NT2/D1 (cell line): ENCODE data around the gene RBM8A.
"Not testable (repeated sequence)": the region's sequence is repeated elsewhere in the genome, so short reads cannot be mapped to it uniquely, and the experiment has no call there.

Experiments
- DNase-seq: peaks from one replicate; pipeline ENCODE4 v3.0.0-alpha.2; 2011; ENCODE audit warnings: low read depth, low spot score
- H3K27me3 ChIP-seq: 2 replicates; pipeline ENCODE4 v1.6.0; 2011; ENCODE audit warnings: mild to moderate bottlenecking; ENCODE audit not compliant: insufficient read length, insufficient read depth
- H3K36me3 ChIP-seq: 2 replicates; pipeline ENCODE4 v1.6.1; 2011; ENCODE audit warnings: mild to moderate bottlenecking, low read length, mixed read lengths; ENCODE audit not compliant: insufficient read depth, insufficient read length
- H3K4me1 ChIP-seq: 2 replicates; pipeline ENCODE4 v1.5.1; 2011; ENCODE audit not compliant: insufficient read depth, insufficient read length
- H3K4me3 ChIP-seq: 2 replicates; pipeline ENCODE4 v1.5.1; 2011; ENCODE audit warnings: low read depth; ENCODE audit not compliant: insufficient read length
- H3K9ac ChIP-seq: 2 replicates; pipeline ENCODE4 v1.6.0; 2011; ENCODE audit warnings: low read depth; ENCODE audit not compliant: insufficient read length
- H3K9me3 ChIP-seq: 2 replicates; pipeline ENCODE4 v1.5.1; 2011; ENCODE audit warnings: mild to moderate bottlenecking, low read length; ENCODE audit not compliant: insufficient read depth
- SUZ12 ChIP-seq: IDR thresholded peaks from 2 replicates; pipeline ENCODE4 v1.6.1; 2011; ENCODE audit not compliant: insufficient read length, insufficient read depth; ENCODE audit errors: extremely low read depth
- YY1 ChIP-seq: IDR thresholded peaks from 2 replicates; pipeline ENCODE4 v1.6.1; 2011; ENCODE audit not compliant: insufficient read length, insufficient read depth
- ZNF274 ChIP-seq: IDR thresholded peaks from 2 replicates; pipeline ENCODE4 v1.6.1; 2011; ENCODE audit warnings: mild to moderate bottlenecking, low read depth, low read length

RBM8A gene

DNA sequence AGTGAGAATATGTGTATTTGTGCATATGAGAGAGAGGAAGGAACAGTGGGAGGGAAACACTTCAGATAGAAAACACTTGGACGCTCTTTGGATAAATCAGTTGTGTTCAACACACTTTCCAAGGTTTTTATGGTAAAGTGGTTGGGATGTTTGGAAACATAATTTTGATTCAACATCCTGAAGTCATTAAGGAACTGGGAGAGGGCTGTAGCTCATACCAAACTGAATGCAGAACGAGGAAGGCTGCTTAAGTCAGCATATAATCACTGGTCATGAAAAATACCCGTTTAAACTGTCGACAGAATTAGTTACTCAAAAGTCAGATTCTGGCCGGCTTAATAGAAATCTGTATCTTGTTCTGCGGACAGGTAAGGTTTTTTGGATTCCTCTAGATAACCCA is 15.6 kb upstream of the RBM8A start:
- H3K4me3 ChIP-seq = no peak overlapping the region
- no peaks in the 10 kb centered on the region for H3K9me3 ChIP-seq
- no peaks in the 10 kb centered on the region for H3K36me3 ChIP-seq
- no peak for DNase-seq
- H3K9ac ChIP-seq = no peak overlapping the region
- no peaks in the 10 kb centered on the region for H3K27me3 ChIP-seq
- TF ChIP-seq YY1 (no peak), SUZ12 (no peak), ZNF274 (no peak)
- H3K4me1 ChIP-seq = no peaks in the 10 kb centered on the region

DNA sequence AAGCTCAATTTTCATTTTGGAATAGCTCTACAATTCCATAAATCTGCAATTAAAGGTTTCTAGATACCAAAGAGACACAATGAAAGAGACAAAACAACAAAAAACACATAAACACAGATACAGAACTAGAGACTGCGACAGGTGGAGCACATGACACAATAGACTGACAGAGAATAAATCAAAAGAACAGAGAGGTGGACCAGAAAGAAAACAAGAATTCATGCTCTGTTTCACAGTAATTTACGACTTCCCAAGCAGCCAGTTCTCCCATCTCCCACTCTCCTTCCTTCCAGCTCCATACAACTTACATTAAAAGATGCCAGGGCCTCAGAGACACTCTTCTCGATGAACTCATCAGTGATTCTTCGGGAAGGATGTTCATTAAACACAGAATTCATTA is 15.1 kb upstream of the RBM8A start:
- Histone ChIP-seq H3K27me3 (no peaks in the 10 kb centered on the region), H3K4me1 (no peaks in the 10 kb centered on the region), H3K36me3 (no peaks in the 10 kb centered on the region), H3K9ac (no peak overlapping the region), H3K9me3 (no peaks in the 10 kb centered on the region), H3K4me3 (no peak overlapping the region)
- DNase-seq = no peak
- TF ChIP-seq SUZ12 (no peak), YY1 (no peak), ZNF274 (no peak)

- Histone ChIP-seq H3K9me3 (no peaks in the 10 kb centered on the region), H3K9ac (no peak overlapping the region), H3K36me3 (peaks cover 7% of the 10 kb centered on the region), H3K4me3 (no peak overlapping the region), H3K27me3 (no peaks in the 10 kb centered on the region), H3K4me1 (no peaks in the 10 kb centered on the region)
- no peak for DNase-seq
- TF ChIP-seq ZNF274 (no peak), YY1 (no peak), SUZ12 (no peak)
Observed at GRCh38 chr1:145937436-145937835, 10.2 kb upstream of the RBM8A start.

DNA sequence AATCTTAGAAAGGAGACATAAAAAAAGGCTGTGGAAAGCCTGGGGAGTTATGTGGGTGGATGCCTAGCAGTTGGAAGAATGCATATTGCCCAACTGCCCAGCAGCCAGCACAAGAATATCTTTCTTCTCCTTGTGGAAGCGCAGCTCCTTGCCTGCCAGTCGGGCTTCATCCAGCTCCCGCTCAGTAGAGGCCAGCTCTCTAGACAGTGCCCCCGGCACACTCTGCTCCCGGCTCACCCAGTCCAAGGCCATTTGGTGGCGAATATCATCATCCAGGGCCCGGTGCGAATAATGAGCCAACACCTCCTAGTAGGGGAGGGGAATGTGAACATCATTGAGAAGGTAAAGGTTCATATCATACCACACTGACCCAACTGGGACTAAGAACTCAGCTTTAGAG is 9.0 kb upstream of the RBM8A start:
- Histone ChIP-seq H3K4me1 (no peaks in the 10 kb centered on the region), H3K27me3 (no peaks in the 10 kb centered on the region), H3K9me3 (no peaks in the 10 kb centered on the region), H3K4me3 (no peak overlapping the region), H3K9ac (no peak overlapping the region), H3K36me3 (peaks cover 7% of the 10 kb centered on the region)
- TF ChIP-seq SUZ12 (no peak), YY1 (no peak), ZNF274 (no peak)
- DNase-seq = no peak

DNA sequence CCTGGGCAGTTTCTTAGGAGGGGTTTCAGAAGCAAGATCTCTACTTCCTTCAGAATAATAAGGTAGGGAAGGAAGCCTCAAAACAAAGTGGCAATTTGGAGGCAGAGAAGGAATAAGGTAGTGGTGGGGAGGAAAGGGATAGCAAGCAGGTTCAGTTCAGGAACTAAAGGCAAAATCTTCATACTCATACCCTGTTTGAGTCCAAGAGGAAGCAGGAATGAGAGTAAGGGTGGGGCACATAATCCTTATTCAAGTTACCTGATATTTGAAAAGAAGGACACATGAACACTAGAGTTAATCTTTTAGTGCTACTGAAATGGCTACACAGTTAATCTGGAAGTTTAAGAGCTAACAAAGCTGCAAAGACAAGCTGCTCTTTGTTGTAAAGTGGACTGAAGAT is 8.4 kb upstream of the RBM8A start:
- no peak for DNase-seq
- no peaks in the 10 kb centered on the region for H3K4me1 ChIP-seq
- no peaks in the 10 kb centered on the region for H3K9me3 ChIP-seq
- no peak overlapping the region for H3K4me3 ChIP-seq
- TF ChIP-seq YY1 = no peak
- TF ChIP-seq SUZ12 = no peak
- TF ChIP-seq ZNF274 = no peak
- H3K9ac ChIP-seq = no peak overlapping the region
- H3K36me3 ChIP-seq = peaks cover 7% of the 10 kb centered on the region
- no peaks in the 10 kb centered on the region for H3K27me3 ChIP-seq

- H3K4me1 ChIP-seq, H3K36me3 ChIP-seq, H3K27me3 ChIP-seq, H3K4me3 ChIP-seq, H3K9ac ChIP-seq, H3K9me3 ChIP-seq: not testable (repeated sequence)
- peak; percentile 44 for DNase-seq
Observed at GRCh38 chr1:145932522-145933009, 5.3 kb upstream of the RBM8A start.

DNA sequence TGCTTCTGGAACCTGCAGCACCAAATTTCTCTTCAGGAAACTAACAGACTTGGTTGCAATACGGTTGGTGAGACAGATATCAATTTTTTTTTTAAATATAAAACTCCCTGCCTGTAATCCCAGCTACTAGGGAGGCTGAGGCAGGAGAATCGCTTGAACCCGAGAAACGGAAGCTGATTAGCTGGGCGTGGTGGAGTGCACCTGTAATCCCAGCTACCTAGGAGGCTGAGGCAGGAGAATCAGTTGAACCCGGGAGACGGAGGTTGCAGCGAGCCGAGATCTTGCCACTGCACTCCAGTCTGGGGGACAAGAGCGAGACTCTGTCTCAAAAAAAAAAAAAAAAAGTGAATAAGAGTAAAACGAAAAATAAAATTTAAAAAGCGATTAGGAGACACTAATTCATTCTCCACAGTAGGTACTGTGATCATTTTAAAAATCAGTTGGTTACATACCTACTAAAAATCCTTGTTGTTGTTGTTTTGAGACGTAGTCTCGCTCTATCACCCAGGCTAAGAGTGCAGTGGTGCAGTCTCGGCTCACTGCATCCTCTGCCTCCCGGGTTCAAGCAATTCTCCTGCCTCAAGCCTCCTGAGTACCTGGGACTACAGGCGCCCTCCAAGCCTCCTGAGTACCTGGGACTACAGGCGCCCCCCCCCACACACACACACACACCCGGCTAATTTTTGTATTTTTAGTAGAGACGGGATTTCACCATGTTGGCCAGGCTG is 796 bp upstream of the RBM8A start:
- TF ChIP-seq YY1 = no peak
- TF ChIP-seq SUZ12 = no peak
- TF ChIP-seq ZNF274 = no peak
- no peaks in the 10 kb centered on the region for H3K27me3 ChIP-seq
- no peaks in the 10 kb centered on the region for H3K4me1 ChIP-seq
- no peaks in the 10 kb centered on the region for H3K9me3 ChIP-seq
- H3K36me3 ChIP-seq = peaks cover 24% of the 10 kb centered on the region
- no peak for DNase-seq
- H3K4me3 ChIP-seq = peak overlapping the region; percentile 78
- peak overlapping the region; percentile 90 for H3K9ac ChIP-seq

DNA sequence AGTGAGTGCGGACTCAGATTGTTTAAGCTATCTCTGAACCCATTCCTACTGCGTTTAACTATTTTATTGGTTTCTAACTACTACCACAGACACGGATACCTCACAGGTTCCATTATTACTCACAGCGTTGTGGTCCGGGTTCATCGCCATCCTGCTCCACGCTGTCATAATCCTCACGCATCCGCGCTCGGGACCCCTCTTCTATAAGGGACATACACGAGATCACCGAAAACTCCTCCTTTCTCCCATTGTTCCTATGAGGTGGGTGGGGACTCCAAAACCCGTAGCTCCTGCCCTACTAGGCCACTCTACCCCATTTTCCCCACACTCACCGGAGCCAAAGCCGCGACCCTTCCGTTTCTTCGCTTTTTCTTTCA is 610 bp downstream of the RBM8A start:
- DNase-seq = no peak
- Histone ChIP-seq H3K27me3 (no peaks in the 10 kb centered on the region), H3K36me3 (peaks cover 35% of the 10 kb centered on the region), H3K4me3 (peak overlapping the region; percentile 78), H3K9me3 (no peaks in the 10 kb centered on the region), H3K4me1 (no peaks in the 10 kb centered on the region), H3K9ac (peak overlapping the region; percentile 90)
- TF ChIP-seq SUZ12 (no peak), YY1 (no peak), ZNF274 (no peak)
